ENCODE results near the gene RPN2. TPM values are rescaled to one million over a fixed set of nuclear protein-coding genes. Genes with fewer than 3 reads are reported as not detected.

Gene RPN2
- total and polyA plus RNA-seq, 2 donors (not counting 1 experiment from before 2014, with no cell fraction given) = 262 to 414 TPM

- Histone ChIP-seq H4K20me1 (ENCODE audit: control insufficient read depth, extremely low read depth, insufficient read depth, low read length) (peaks cover 1% of the 10 kb centered on the region), H3K36me3 (ENCODE audit: control insufficient read depth, insufficient read depth, low read length) (peaks cover 7% of the 10 kb centered on the region), H2AFZ (ENCODE audit: low read length) (no peak overlapping the region), H3K79me2 (ENCODE audit: control insufficient read depth, insufficient read depth, low read length) (peaks cover 65% of the 10 kb centered on the region), H3K9me3 (ENCODE audit: control insufficient read depth, insufficient read depth, low read depth, low read length) (no peaks in the 10 kb centered on the region), H3K27me3 (ENCODE audit: control insufficient read depth, insufficient read depth, low read length) (no peaks in the 10 kb centered on the region), H3K4me2 (ENCODE audit: extremely low read depth, insufficient read depth, low read length) (no peak overlapping the region), H3K27ac (ENCODE audit: insufficient read depth, low read length) (no peak overlapping the region), H3K4me3 (replicated peaks in 1 of 4; ENCODE audit: control extremely low read depth in 1 of 4, insufficient read depth in 1 of 4, low read depth in 3 of 4, low read length in 4 of 4) (no peak overlapping the region), H3K9ac (ENCODE audit: insufficient read depth, low read length) (no peak overlapping the region), H3K4me1 (ENCODE audit: control insufficient read depth, extremely low read depth, insufficient read depth, low read length) (peaks cover under 1% of the 10 kb centered on the region)
- no peak for TF ChIP-seq EZH2 (IDR thresholded peaks at IDR 0.05; ENCODE audit: low read length, missing control alignments)
- TF ChIP-seq, protein P1, sequence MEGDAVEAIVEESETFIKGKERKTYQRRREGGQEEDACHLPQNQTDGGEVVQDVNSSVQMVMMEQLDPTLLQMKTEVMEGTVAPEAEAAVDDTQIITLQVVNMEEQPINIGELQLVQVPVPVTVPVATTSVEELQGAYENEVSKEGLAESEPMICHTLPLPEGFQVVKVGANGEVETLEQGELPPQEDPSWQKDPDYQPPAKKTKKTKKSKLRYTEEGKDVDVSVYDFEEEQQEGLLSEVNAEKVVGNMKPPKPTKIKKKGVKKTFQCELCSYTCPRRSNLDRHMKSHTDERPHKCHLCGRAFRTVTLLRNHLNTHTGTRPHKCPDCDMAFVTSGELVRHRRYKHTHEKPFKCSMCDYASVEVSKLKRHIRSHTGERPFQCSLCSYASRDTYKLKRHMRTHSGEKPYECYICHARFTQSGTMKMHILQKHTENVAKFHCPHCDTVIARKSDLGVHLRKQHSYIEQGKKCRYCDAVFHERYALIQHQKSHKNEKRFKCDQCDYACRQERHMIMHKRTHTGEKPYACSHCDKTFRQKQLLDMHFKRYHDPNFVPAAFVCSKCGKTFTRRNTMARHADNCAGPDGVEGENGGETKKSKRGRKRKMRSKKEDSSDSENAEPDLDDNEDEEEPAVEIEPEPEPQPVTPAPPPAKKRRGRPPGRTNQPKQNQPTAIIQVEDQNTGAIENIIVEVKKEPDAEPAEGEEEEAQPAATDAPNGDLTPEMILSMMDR (conservative IDR thresholded peaks at IDR 0.05 in 1 of 2, IDR thresholded peaks at IDR 0.05 in 1 of 2; ENCODE audit: low read depth in 1 of 2, low read length in 2 of 2) = no peak
- DNase-seq (ENCODE audit: low read depth in 2 of 2) = no peak
These were observed 6.6 kb downstream of the RPN2 start for GRCh38 chr20:37185686-37186085.

GRCh38 chr20:37188787-37189186 lies 9.7 kb downstream of the RPN2 start:
- peaks cover 1% of the 10 kb centered on the region for H4K20me1 ChIP-seq (ENCODE audit: control insufficient read depth, extremely low read depth, insufficient read depth, low read length)
- peaks cover 7% of the 10 kb centered on the region for H3K36me3 ChIP-seq (ENCODE audit: control insufficient read depth, insufficient read depth, low read length)
- H2AFZ ChIP-seq (ENCODE audit: low read length) = no peak overlapping the region
- peaks cover 2% of the 10 kb centered on the region for H3K4me1 ChIP-seq (ENCODE audit: control insufficient read depth, extremely low read depth, insufficient read depth, low read length)
- no peak overlapping the region for H3K9ac ChIP-seq (ENCODE audit: insufficient read depth, low read length)
- H3K4me2 ChIP-seq (ENCODE audit: extremely low read depth, insufficient read depth, low read length) = no peak overlapping the region
- TF ChIP-seq EZH2 (IDR thresholded peaks at IDR 0.05; ENCODE audit: low read length, missing control alignments) = no peak
- TF ChIP-seq, protein P1 (conservative IDR thresholded peaks at IDR 0.05 in 1 of 2, IDR thresholded peaks at IDR 0.05 in 1 of 2; ENCODE audit: low read depth in 1 of 2, low read length in 2 of 2) = no peak
- H3K9me3 ChIP-seq (ENCODE audit: control insufficient read depth, insufficient read depth, low read depth, low read length) = no peaks in the 10 kb centered on the region
- H3K27me3 ChIP-seq (ENCODE audit: control insufficient read depth, insufficient read depth, low read length) = no peaks in the 10 kb centered on the region
- H3K27ac ChIP-seq (ENCODE audit: insufficient read depth, low read length) = no peak overlapping the region
- no peak for DNase-seq (ENCODE audit: low read depth in 2 of 2)
- H3K79me2 ChIP-seq (ENCODE audit: control insufficient read depth, insufficient read depth, low read length) = peaks cover 59% of the 10 kb centered on the region
- no peak overlapping the region for H3K4me3 ChIP-seq (replicated peaks in 1 of 4; ENCODE audit: control extremely low read depth in 1 of 4, insufficient read depth in 1 of 4, low read depth in 3 of 4, low read length in 4 of 4)

DNA sequence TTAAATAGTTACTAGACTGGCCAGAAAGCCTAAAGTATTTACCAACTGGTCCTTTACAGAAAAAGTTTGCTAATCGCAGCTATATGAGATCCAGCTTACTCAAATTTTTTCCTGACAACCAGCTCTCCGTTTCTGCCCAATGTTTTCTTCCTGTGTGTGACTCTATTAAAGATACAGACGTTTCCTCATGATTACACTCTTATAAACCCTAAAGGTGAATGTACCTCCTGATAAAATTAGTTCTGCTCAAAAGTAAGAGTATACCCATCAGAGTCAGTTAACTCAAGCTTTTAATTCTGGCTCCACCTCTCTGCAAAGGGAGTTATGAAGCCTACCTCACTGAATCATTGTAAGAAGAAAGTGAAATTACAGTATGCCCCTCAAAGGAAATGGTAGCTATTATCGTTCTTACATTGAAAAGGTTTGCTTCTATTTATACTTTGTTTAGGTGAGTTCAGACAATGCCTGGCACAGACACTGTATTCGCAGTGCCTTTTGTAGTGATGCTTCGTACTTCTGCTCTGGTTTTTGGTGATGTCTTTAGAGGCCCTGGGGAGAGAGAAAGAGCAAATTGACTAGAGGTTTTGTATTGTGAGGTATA lies 10.4 kb downstream of the RPN2 start:
- Histone ChIP-seq H3K27me3 (ENCODE audit: control insufficient read depth, insufficient read depth, low read length) (no peaks in the 10 kb centered on the region), H4K20me1 (ENCODE audit: control insufficient read depth, extremely low read depth, insufficient read depth, low read length) (peaks cover 1% of the 10 kb centered on the region)

More for the DNA sequence above, 10.4 kb downstream of the RPN2 start:
- Histone ChIP-seq H2AFZ (ENCODE audit: low read length) (no peak overlapping the region), H3K79me2 (ENCODE audit: control insufficient read depth, insufficient read depth, low read length) (peaks cover 58% of the 10 kb centered on the region), H3K9me3 (ENCODE audit: control insufficient read depth, insufficient read depth, low read depth, low read length) (no peaks in the 10 kb centered on the region), H3K4me2 (ENCODE audit: extremely low read depth, insufficient read depth, low read length) (no peak overlapping the region), H3K27ac (ENCODE audit: insufficient read depth, low read length) (no peak overlapping the region), H3K4me3 (replicated peaks in 1 of 4; ENCODE audit: control extremely low read depth in 1 of 4, insufficient read depth in 1 of 4, low read depth in 3 of 4, low read length in 4 of 4) (no peak overlapping the region), H3K4me1 (ENCODE audit: control insufficient read depth, extremely low read depth, insufficient read depth, low read length) (peaks cover 2% of the 10 kb centered on the region), H3K9ac (ENCODE audit: insufficient read depth, low read length) (no peak overlapping the region), H3K36me3 (ENCODE audit: control insufficient read depth, insufficient read depth, low read length) (peaks cover 6% of the 10 kb centered on the region)
- no peak for DNase-seq (ENCODE audit: low read depth in 2 of 2)
- TF ChIP-seq EZH2 (IDR thresholded peaks at IDR 0.05; ENCODE audit: low read length, missing control alignments) = no peak
- TF ChIP-seq, protein P1 (conservative IDR thresholded peaks at IDR 0.05 in 1 of 2, IDR thresholded peaks at IDR 0.05 in 1 of 2; ENCODE audit: low read depth in 1 of 2, low read length in 2 of 2) = no peak

Measured in fibroblast of lung (primary cell).